ENCODE measurements around the gene STX17. TPM values are rescaled to one million over a fixed set of nuclear protein-coding genes. Genes with fewer than 3 reads are reported as not detected.

STX17 gene
- total RNA-seq, 4 donors from 2014 or later = 36.4 to 187 (median 40.7) TPM

DNA sequence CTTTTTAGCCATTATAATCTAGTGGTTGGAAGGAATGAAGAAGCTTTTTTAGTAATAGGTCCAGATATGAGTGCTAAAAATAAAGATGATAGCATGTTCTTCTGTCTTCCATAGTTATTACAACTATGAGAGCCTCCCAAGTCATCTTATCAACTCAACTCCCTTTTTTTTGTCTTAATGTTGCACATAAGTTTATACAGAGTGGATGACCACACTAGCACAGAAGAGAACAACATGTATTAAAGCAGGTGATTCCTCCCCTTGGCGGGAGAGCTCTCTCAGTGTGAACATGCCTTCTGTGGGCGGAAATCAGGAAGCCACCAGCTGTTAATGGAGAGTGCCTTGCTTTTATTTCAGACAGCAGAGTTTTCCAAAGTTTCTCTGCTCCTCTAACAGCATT, 40.1 kb upstream of the STX17 start:
- Histone ChIP-seq H3K27ac (no peak overlapping the region), H3K36me3 (no peaks in the 10 kb centered on the region), H3K4me3 (no peak overlapping the region), H3K9me3 (no peaks in the 10 kb centered on the region), H3K27me3 (no peaks in the 10 kb centered on the region), H3K4me1 (no peaks in the 10 kb centered on the region)
- TF ChIP-seq, protein P1, sequence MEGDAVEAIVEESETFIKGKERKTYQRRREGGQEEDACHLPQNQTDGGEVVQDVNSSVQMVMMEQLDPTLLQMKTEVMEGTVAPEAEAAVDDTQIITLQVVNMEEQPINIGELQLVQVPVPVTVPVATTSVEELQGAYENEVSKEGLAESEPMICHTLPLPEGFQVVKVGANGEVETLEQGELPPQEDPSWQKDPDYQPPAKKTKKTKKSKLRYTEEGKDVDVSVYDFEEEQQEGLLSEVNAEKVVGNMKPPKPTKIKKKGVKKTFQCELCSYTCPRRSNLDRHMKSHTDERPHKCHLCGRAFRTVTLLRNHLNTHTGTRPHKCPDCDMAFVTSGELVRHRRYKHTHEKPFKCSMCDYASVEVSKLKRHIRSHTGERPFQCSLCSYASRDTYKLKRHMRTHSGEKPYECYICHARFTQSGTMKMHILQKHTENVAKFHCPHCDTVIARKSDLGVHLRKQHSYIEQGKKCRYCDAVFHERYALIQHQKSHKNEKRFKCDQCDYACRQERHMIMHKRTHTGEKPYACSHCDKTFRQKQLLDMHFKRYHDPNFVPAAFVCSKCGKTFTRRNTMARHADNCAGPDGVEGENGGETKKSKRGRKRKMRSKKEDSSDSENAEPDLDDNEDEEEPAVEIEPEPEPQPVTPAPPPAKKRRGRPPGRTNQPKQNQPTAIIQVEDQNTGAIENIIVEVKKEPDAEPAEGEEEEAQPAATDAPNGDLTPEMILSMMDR (IDR thresholded peaks at IDR 0.05) = no peak
- TF ChIP-seq POLR2A (IDR thresholded peaks at IDR 0.05) = no peak
- DNase-seq = no peak

DNA sequence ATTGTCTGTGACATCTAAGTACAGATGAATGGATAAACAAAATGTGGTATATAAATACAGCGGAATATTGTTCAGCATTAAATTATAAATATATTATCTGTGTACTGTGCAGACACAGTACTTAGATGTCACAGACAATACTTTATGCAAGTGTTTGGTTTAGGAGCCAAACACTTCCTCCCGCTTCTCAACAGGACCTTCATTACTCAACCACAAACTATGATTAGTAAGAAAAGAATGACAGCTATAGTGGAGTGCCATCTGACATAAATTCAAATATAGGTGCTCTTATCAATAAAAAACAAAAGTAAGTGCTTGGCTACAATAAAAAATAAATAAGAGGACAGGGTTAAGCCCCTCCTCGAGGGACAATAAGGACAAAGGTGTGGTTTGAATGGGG, 38.9 kb upstream of the STX17 start:
- Histone ChIP-seq H3K27ac (no peak overlapping the region), H3K36me3 (no peaks in the 10 kb centered on the region), H3K9me3 (no peaks in the 10 kb centered on the region), H3K27me3 (no peaks in the 10 kb centered on the region), H3K4me3 (no peak overlapping the region), H3K4me1 (no peaks in the 10 kb centered on the region)
- TF ChIP-seq POLR2A (IDR thresholded peaks at IDR 0.05) = no peak
- TF ChIP-seq, protein P1 (IDR thresholded peaks at IDR 0.05) = no peak
- DNase-seq = no peak

DNA sequence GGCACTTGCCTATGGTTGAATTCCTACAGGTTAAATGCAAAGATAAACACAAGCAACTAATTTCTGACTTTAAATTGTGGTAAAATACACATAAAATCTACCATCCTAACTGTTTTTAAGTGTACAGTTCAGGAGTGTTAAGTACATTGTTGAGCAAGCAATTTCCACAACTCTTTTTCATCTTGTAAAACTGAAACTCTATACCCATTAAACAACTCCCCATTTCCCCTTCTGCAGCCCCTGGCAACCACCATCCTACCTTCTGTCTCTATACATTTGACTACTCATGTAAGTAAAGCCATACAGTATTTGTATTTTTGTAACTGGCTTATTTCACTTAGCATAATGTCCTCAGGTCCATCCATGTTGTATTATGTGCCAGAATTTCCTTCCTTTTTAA, 38.5 kb upstream of the STX17 start:
- H3K27me3 ChIP-seq = no peaks in the 10 kb centered on the region
- no peak overlapping the region for H3K27ac ChIP-seq
- H3K9me3 ChIP-seq = no peaks in the 10 kb centered on the region
- no peak for DNase-seq
- H3K4me3 ChIP-seq = no peak overlapping the region
- H3K4me1 ChIP-seq = no peaks in the 10 kb centered on the region
- no peak for TF ChIP-seq POLR2A (IDR thresholded peaks at IDR 0.05)
- TF ChIP-seq, protein P1 (IDR thresholded peaks at IDR 0.05) = no peak
- H3K36me3 ChIP-seq = no peaks in the 10 kb centered on the region

DNA sequence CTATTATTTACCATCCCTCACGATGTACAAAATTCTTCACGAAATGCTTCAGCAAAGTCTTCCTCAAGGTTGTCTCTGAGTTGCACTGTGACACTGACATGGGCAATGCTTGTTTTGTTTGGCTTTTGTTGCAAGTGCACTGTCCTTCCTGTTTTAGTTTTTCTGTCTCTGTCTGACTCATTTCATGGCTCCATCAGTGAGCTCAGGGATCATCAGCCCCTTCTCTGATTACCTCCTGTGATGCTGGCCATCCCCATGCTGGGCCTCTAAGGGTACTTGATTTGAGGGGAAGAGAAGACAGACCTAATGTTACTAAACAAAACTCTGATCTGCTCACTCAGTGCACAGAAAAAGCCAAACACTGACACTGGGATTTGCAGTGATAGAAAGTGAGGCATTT, 37.6 kb upstream of the STX17 start:
- DNase-seq = no peak
- no peak overlapping the region for H3K27ac ChIP-seq
- no peaks in the 10 kb centered on the region for H3K27me3 ChIP-seq
- H3K9me3 ChIP-seq = no peaks in the 10 kb centered on the region
- TF ChIP-seq, protein P1 (IDR thresholded peaks at IDR 0.05) = no peak
- no peak for TF ChIP-seq POLR2A (IDR thresholded peaks at IDR 0.05)
- H3K36me3 ChIP-seq = no peaks in the 10 kb centered on the region
- H3K4me1 ChIP-seq = no peaks in the 10 kb centered on the region
- H3K4me3 ChIP-seq = no peak overlapping the region

DNA sequence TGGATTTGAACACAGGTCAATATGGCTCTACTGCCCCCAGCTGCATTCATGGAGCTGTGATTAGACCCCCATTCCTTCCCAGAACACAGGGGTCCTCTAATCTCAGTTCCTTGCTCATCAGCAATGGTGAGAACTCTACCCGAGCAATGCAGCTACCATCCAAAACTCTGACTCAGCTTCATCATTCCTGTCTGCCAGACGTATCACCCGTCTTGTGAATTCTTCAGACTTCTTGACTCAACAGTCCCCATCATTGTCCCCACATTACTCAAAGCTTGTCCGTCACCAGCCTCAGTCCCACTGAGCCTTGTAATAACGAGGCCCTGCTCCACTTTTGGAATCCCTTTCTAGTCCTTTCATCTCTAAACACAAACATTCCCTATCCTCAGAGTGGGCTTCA, 36.3 kb upstream of the STX17 start:
- Histone ChIP-seq H3K27ac (no peak overlapping the region), H3K27me3 (no peaks in the 10 kb centered on the region), H3K9me3 (no peaks in the 10 kb centered on the region), H3K4me1 (no peaks in the 10 kb centered on the region), H3K4me3 (no peak overlapping the region), H3K36me3 (no peaks in the 10 kb centered on the region)
- TF ChIP-seq POLR2A (IDR thresholded peaks at IDR 0.05) = no peak
- TF ChIP-seq, protein P1 (IDR thresholded peaks at IDR 0.05) = no peak
- DNase-seq = no peak

DNA sequence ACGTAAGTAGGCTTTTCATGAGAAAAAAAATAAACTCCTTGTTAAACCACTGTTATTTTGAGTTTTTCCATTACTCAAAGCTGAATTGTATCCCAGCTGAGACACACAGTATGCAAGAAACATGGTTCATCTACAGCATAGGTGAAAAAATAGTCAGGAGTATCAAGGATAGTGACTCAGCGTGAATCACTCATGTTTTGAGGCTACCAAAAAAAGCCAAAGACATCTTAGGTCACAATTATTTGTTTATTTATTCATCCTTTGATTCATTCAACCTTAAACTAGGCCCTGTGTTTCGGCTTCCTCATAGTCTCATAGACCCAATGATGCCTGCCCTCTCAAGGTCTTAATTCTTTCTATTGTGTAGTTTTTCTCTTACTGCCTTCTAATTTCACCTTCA, 32.9 kb upstream of the STX17 start:
- Histone ChIP-seq H3K27ac (no peak overlapping the region), H3K36me3 (no peaks in the 10 kb centered on the region), H3K4me1 (no peaks in the 10 kb centered on the region), H3K4me3 (no peak overlapping the region), H3K9me3 (no peaks in the 10 kb centered on the region), H3K27me3 (no peaks in the 10 kb centered on the region)
- no peak for DNase-seq
- no peak for TF ChIP-seq POLR2A (IDR thresholded peaks at IDR 0.05)
- TF ChIP-seq, protein P1 (IDR thresholded peaks at IDR 0.05) = no peak
